Peyer's patch (tissue), 4 donors: ENCODE results near the gene VSIG8. TPM values are rescaled to one million over a fixed set of nuclear protein-coding genes. Genes with fewer than 3 reads are reported as not detected.

ENCODE experiments used
- DNase-seq, 3 donors: peaks; one replicate each; pipeline ENCODE4 v3.0.0-alpha.2; 2017 to 2019
- H3K27ac ChIP-seq, 4 donors: fragments of 200-600 bp; sonication (generic); one replicate each; pipeline ENCODE4 v1.5.1; 2016 to 2019
- H3K27me3 ChIP-seq, 2 donors: fragments of 200-600 bp; sonication (generic); one replicate each; pipeline ENCODE4 v1.5.1; 2019
- H3K36me3 ChIP-seq, 3 donors: fragments of 200-600 bp; sonication (generic); one replicate each; pipeline ENCODE4 v1.5.1; 2016 to 2019
- H3K4me1 ChIP-seq, 4 donors: fragments of 200-600 bp; sonication (generic); one replicate each; pipeline ENCODE4 v1.5.1; 2016 to 2019
- H3K4me3 ChIP-seq, 4 donors: fragments of 200-600 bp; sonication (generic); 1 replicate in 3 of 4; 2 replicates in 1 of 4; pipeline ENCODE4 v1.5.1; 2016 to 2019; ENCODE audit warnings: mild to moderate bottlenecking in 1 of 4
- H3K9me3 ChIP-seq, 4 donors: fragments of 200-600 bp; sonication (generic); one replicate each; pipeline ENCODE4 v1.5.1; 2016 to 2019; ENCODE audit warnings: mild to moderate bottlenecking in 1 of 4
- POLR2A ChIP-seq, 2 donors: fragments of 450-650 bp; IDR thresholded peaks; one replicate each; pipeline ENCODE4 v1.5.1; 2017; ENCODE audit warnings: antibody characterized with exemption in 2 of 2, mild to moderate bottlenecking in 2 of 2, moderate library complexity in 2 of 2
- total RNA-seq, 4 donors: library from RNA; depleted of rRNA; stranded (reverse); fragments of >200 nt; gene quantifications; one replicate each; pipeline ENCODE4 v1.1.0, GENCODE V29; 2016
- TF ChIP-seq, protein P1 (sequence below), 6 experiments: fragments of 450-650 bp in 4 of 6; fragments of 200-600 bp in 2 of 6; sonication (generic) in 1 of 6; IDR thresholded peaks; one replicate each; pipeline ENCODE4 v1.5.1; 2017 to 2019; ENCODE audit warnings: antibody characterized with exemption in 6 of 6, mild to moderate bottlenecking in 3 of 6, moderate library complexity in 1 of 6

The VSIG8 gene
- total RNA-seq, 4 donors from 2014 or later = 0.85 TPM; not detected in 3

DNA sequence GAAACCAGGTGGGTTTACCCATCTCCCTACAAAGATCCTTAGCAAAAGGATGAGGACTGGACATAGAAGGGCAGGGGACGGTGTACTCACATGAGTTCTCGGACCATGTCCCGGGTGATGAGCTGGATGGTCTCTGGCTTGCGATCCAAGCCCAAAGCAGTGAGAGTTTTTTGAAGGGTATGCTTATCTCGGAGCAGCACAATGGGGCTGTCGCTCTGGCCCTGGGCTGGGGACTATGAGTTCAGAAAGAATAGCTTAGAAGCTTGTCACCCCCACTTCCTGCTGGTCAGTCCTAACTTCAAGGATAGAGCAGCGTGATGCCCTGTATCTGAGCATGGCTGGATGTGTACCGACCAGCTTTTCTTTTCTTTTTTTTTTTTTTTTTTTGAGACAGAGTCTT lies 27.9 kb upstream of the VSIG8 start:
- Histone ChIP-seq H3K36me3 (no peaks in the 10 kb centered on the region), H3K4me3 (no peak overlapping the region), H3K4me1 (peaks cover 0 to 10% (median 4%) of the 10 kb centered on the region in 4 donors), H3K27ac (peak overlapping the region in 3 of 4 donors; percentile 42 to 55 (median 47)), H3K27me3 (no peaks in the 10 kb centered on the region), H3K9me3 (no peaks in the 10 kb centered on the region)
- no peak for TF ChIP-seq POLR2A (IDR thresholded peaks at IDR 0.05)
- TF ChIP-seq, protein P1, sequence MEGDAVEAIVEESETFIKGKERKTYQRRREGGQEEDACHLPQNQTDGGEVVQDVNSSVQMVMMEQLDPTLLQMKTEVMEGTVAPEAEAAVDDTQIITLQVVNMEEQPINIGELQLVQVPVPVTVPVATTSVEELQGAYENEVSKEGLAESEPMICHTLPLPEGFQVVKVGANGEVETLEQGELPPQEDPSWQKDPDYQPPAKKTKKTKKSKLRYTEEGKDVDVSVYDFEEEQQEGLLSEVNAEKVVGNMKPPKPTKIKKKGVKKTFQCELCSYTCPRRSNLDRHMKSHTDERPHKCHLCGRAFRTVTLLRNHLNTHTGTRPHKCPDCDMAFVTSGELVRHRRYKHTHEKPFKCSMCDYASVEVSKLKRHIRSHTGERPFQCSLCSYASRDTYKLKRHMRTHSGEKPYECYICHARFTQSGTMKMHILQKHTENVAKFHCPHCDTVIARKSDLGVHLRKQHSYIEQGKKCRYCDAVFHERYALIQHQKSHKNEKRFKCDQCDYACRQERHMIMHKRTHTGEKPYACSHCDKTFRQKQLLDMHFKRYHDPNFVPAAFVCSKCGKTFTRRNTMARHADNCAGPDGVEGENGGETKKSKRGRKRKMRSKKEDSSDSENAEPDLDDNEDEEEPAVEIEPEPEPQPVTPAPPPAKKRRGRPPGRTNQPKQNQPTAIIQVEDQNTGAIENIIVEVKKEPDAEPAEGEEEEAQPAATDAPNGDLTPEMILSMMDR (IDR thresholded peaks at IDR 0.05) = no peak
- no peak for DNase-seq

DNA sequence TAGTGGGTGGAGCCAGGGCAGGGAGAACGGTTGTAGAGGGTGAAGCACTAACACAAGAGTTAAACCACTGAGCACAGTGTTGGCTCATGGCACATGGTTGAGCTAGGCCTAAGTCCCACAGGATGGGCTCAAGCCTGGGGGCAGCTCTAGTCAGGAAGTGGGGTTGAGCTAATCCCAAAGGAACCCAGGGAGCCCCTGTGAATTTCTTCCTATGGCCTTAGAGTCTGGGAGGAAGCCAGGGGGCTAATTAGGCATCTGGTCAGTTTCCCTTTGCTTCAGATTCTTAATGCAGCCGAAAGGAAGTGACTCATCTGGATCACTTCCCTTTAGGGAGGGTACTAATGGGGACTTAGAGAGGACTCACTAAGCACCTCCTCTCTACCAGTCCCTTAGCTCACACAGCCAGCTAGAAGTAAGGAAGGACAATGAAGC lies 27.4 kb upstream of the VSIG8 start:
- H3K27me3 ChIP-seq = no peaks in the 10 kb centered on the region
- H3K9me3 ChIP-seq = no peaks in the 10 kb centered on the region
- H3K4me1 ChIP-seq = peaks cover 0 to 10% (median 4%) of the 10 kb centered on the region in 4 donors
- H3K4me3 ChIP-seq = no peak overlapping the region
- H3K36me3 ChIP-seq = no peaks in the 10 kb centered on the region
- H3K27ac ChIP-seq = peak overlapping the region; percentile 47 to 62 (median 51)
- no peak for TF ChIP-seq POLR2A (IDR thresholded peaks at IDR 0.05)
- no peak for DNase-seq

DNA sequence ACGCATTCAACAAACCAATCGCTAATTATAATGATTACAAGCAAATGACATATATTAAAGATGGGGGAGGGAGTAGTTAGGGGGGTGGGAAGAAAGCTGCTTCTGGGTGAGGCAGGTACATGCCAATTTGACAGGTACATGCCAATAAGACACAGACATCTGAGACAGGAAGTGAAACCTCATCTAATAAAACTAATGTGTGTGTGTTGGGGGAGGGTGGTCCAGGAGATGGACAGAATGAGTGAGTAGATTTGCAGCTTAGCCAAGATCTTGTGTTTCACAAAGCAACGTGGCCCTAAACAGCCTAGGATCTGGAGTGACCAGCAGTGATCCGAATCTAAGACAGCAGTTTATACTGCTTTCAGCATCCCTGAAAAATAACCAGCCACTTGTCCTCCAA lies 26.7 kb upstream of the VSIG8 start:
- Histone ChIP-seq H3K27ac (peak overlapping the region in 3 of 4 donors; percentile 47 to 62 (median 55)), H3K4me3 (no peak overlapping the region), H3K4me1 (peaks cover 0 to 10% (median 4%) of the 10 kb centered on the region in 4 donors), H3K27me3 (no peaks in the 10 kb centered on the region), H3K9me3 (no peaks in the 10 kb centered on the region), H3K36me3 (no peaks in the 10 kb centered on the region)
- TF ChIP-seq POLR2A (IDR thresholded peaks at IDR 0.05) = no peak
- TF ChIP-seq, protein P1 (IDR thresholded peaks at IDR 0.05) = no peak
- peak in 1 of 3 donors; percentile 33 for DNase-seq

DNA sequence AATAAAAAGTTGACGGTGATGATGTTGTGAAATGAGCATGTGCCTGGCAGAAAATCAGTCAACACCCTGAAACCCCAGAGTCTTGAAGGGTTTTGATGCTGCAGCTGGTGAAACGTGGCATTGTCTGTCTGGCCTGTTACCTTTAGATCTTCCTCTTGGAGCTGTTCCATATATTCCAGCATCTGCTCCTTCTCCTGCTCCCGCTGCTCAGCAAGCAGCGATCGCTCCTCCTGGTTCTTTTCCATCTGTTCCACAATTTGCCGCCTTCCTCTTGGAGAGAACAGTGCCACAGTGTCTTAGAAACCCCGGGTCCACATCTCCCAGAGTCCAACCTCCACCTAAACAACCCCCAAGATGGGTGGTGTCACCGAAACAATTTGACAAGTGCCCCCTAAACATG lies 21.8 kb upstream of the VSIG8 start:
- Histone ChIP-seq H3K9me3 (no peaks in the 10 kb centered on the region), H3K4me3 (no peak overlapping the region), H3K27me3 (no peaks in the 10 kb centered on the region), H3K36me3 (no peaks in the 10 kb centered on the region), H3K4me1 (peaks cover 0 to 13% (median 1%) of the 10 kb centered on the region in 4 donors), H3K27ac (no peak overlapping the region)
- no peak for TF ChIP-seq POLR2A (IDR thresholded peaks at IDR 0.05)
- TF ChIP-seq, protein P1 (IDR thresholded peaks at IDR 0.05) = no peak
- peak in 1 of 3 donors; percentile 13 for DNase-seq

DNA sequence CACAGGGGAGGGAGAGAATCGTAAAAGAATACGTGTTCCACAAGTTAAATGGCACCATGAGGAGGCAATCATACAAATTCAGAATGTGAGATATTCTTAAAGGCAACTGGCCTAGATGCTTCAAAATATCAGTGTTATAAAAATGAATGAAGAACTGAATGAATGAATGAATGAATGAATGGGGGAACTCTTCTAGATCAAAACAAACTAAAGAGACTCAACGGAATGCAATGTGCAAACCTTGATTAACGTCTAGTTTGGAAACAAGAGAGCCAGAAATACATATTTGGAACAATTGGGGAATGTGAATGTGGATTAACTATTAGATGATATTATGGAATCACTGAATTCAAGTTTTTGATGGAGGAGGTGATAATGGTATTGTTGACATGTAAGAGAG lies 20.7 kb upstream of the VSIG8 start:
- peaks cover 0 to 13% (median 0%) of the 10 kb centered on the region in 4 donors for H3K4me1 ChIP-seq
- H3K27ac ChIP-seq = no peak overlapping the region
- H3K4me3 ChIP-seq = no peak overlapping the region
- no peaks in the 10 kb centered on the region for H3K9me3 ChIP-seq
- H3K27me3 ChIP-seq = no peaks in the 10 kb centered on the region
- DNase-seq = no peak
- no peaks in the 10 kb centered on the region for H3K36me3 ChIP-seq
- TF ChIP-seq, protein P1 (IDR thresholded peaks at IDR 0.05) = no peak
- TF ChIP-seq POLR2A (IDR thresholded peaks at IDR 0.05) = no peak

DNA sequence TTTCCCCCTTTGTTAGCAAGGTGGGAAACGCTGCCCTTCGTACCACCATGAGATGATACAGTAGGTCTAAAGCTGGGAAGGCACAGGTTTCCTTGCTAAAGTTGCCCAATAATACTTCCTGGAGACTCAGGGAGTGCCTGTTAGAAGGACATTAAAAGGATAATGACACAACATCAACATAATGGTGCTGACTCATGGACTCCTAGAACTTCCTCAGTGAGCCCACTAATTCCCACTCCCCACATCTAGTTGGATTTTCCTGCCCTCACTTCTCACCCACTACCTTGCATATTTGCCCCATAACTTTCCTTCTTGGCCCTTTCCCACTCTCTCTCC lies 20.0 kb upstream of the VSIG8 start:
- Histone ChIP-seq H3K27me3 (no peaks in the 10 kb centered on the region), H3K9me3 (no peaks in the 10 kb centered on the region), H3K36me3 (no peaks in the 10 kb centered on the region), H3K4me3 (no peak overlapping the region), H3K27ac (peak overlapping the region in 2 of 4 donors; percentile 10 to 18), H3K4me1 (peaks cover 0 to 13% (median 0%) of the 10 kb centered on the region in 4 donors)
- TF ChIP-seq POLR2A (IDR thresholded peaks at IDR 0.05) = no peak
- TF ChIP-seq, protein P1 (IDR thresholded peaks at IDR 0.05) = no peak
- DNase-seq = no peak
